ENCODE data around the gene COL7A1.

Gene COL7A1

GRCh38 chr3:48528048-48528447, 67.1 kb downstream of the COL7A1 start:
- no peaks in the 10 kb centered on the region for H3K79me2 ChIP-seq (ENCODE audit: insufficient read depth, low read length)
- H3K4me1 ChIP-seq (ENCODE audit: insufficient read depth, low read length, poor library complexity, severe bottlenecking): no peaks in the 10 kb centered on the region
- no peak overlapping the region for H2AFZ ChIP-seq (ENCODE audit: low read length)
- H3K4me3 ChIP-seq (ENCODE audit: low read length, poor library complexity, severe bottlenecking): no peak overlapping the region
- H4K20me1 ChIP-seq (ENCODE audit: insufficient read depth, low read length, poor library complexity, severe bottlenecking): peaks cover 5% of the 10 kb centered on the region
- H3K9me3 ChIP-seq (ENCODE audit: insufficient read depth, low read depth, low read length): no peaks in the 10 kb centered on the region
- no peaks in the 10 kb centered on the region for H3K9me2 ChIP-seq (replicated peaks; ENCODE audit: low read depth, low read length)
- H3K36me3 ChIP-seq (ENCODE audit: insufficient read depth, low read length): peaks cover 72% of the 10 kb centered on the region; the same call in 1 of the 2 replicates
- no peaks in the 10 kb centered on the region for H3K27me3 ChIP-seq (ENCODE audit: insufficient read depth, low read length, poor library complexity, severe bottlenecking)
- no peak overlapping the region for H3K4me2 ChIP-seq (ENCODE audit: low read depth, low read length, poor library complexity, severe bottlenecking)
- no peaks in the 10 kb centered on the region for H3F3A ChIP-seq (ENCODE audit: low read depth)
- no peak overlapping the region for H3K9ac ChIP-seq (ENCODE audit: low read depth, low read length, poor library complexity, severe bottlenecking)
- TF ChIP-seq EZH2phosphoT487 (IDR thresholded peaks at IDR 0.05; ENCODE audit: borderline replicate concordance) (no peak), CTCF (conservative IDR thresholded peaks at IDR 0.05; ENCODE audit: low read length) (no peak)

GRCh38 chr3:48524970-48525369, 70.2 kb downstream of the COL7A1 start:
- H3F3A ChIP-seq (ENCODE audit: low read depth): no peaks in the 10 kb centered on the region
- H3K4me2 ChIP-seq (ENCODE audit: low read depth, low read length, poor library complexity, severe bottlenecking): no peak overlapping the region

GRCh38 chr3:48521635-48522034, 73.5 kb downstream of the COL7A1 start:
- H3K79me2 ChIP-seq (ENCODE audit: insufficient read depth, low read length): no peaks in the 10 kb centered on the region
- no peak overlapping the region for H3K4me3 ChIP-seq (ENCODE audit: low read length, poor library complexity, severe bottlenecking)
- H3K27me3 ChIP-seq (ENCODE audit: insufficient read depth, low read length, poor library complexity, severe bottlenecking): no peaks in the 10 kb centered on the region
- peaks cover 26% of the 10 kb centered on the region for H3K4me1 ChIP-seq (ENCODE audit: insufficient read depth, low read length, poor library complexity, severe bottlenecking)
- H3K9me2 ChIP-seq (replicated peaks; ENCODE audit: low read depth, low read length): no peaks in the 10 kb centered on the region
- no peaks in the 10 kb centered on the region for H4K20me1 ChIP-seq (ENCODE audit: insufficient read depth, low read length, poor library complexity, severe bottlenecking)
- no peak overlapping the region for H3K9ac ChIP-seq (ENCODE audit: low read depth, low read length, poor library complexity, severe bottlenecking)
- no peak overlapping the region for H3K4me2 ChIP-seq (ENCODE audit: low read depth, low read length, poor library complexity, severe bottlenecking)
- no peaks in the 10 kb centered on the region; the same call in 1 of the 2 replicates for H3F3A ChIP-seq (ENCODE audit: low read depth)
- H2AFZ ChIP-seq (ENCODE audit: low read length): no peak overlapping the region
- no peaks in the 10 kb centered on the region for H3K9me3 ChIP-seq (ENCODE audit: insufficient read depth, low read depth, low read length)
- peaks cover 41% of the 10 kb centered on the region; the same call in 1 of the 2 replicates for H3K36me3 ChIP-seq (ENCODE audit: insufficient read depth, low read length)
- no peak for TF ChIP-seq CTCF (conservative IDR thresholded peaks at IDR 0.05; ENCODE audit: low read length)
- no peak for TF ChIP-seq EZH2phosphoT487 (IDR thresholded peaks at IDR 0.05; ENCODE audit: borderline replicate concordance)

More at GRCh38 chr3:48524970-48525369, 70.2 kb downstream of the COL7A1 start:
- H4K20me1 ChIP-seq (ENCODE audit: insufficient read depth, low read length, poor library complexity, severe bottlenecking): no peaks in the 10 kb centered on the region
- no peaks in the 10 kb centered on the region for H3K9me3 ChIP-seq (ENCODE audit: insufficient read depth, low read depth, low read length)
- peaks cover 69% of the 10 kb centered on the region; the same call in 1 of the 2 replicates for H3K36me3 ChIP-seq (ENCODE audit: insufficient read depth, low read length)
- no peak overlapping the region for H3K4me3 ChIP-seq (ENCODE audit: low read length, poor library complexity, severe bottlenecking)
- no peak overlapping the region for H3K9ac ChIP-seq (ENCODE audit: low read depth, low read length, poor library complexity, severe bottlenecking)
- H2AFZ ChIP-seq (ENCODE audit: low read length): no peak overlapping the region
- no peaks in the 10 kb centered on the region for H3K9me2 ChIP-seq (replicated peaks; ENCODE audit: low read depth, low read length)
- H3K79me2 ChIP-seq (ENCODE audit: insufficient read depth, low read length): no peaks in the 10 kb centered on the region
- H3K27me3 ChIP-seq (ENCODE audit: insufficient read depth, low read length, poor library complexity, severe bottlenecking): no peaks in the 10 kb centered on the region
- no peak for TF ChIP-seq CTCF (conservative IDR thresholded peaks at IDR 0.05; ENCODE audit: low read length)
- peaks cover 2% of the 10 kb centered on the region for H3K4me1 ChIP-seq (ENCODE audit: insufficient read depth, low read length, poor library complexity, severe bottlenecking)
